HG03432 (cell line): ENCODE measurements around the gene SLC5A11.
"Not testable (repeated sequence)": the region's sequence is repeated elsewhere in the genome, so short reads cannot be mapped to it uniquely, and the experiment has no call there.

ENCODE experiments used
- ATAC-seq: cut with Tn5 transposase; IDR thresholded peaks from one replicate; pipeline ENCODE4 v1.9.1; 2021; ENCODE audit warnings: mild to moderate bottlenecking, moderate library complexity; ENCODE audit not compliant: unreplicated experiment

Gene SLC5A11

GRCh38 chr16:24834459-24835335 is 11.1 kb upstream of the SLC5A11 start:
- ATAC-seq: no peak

DNA sequence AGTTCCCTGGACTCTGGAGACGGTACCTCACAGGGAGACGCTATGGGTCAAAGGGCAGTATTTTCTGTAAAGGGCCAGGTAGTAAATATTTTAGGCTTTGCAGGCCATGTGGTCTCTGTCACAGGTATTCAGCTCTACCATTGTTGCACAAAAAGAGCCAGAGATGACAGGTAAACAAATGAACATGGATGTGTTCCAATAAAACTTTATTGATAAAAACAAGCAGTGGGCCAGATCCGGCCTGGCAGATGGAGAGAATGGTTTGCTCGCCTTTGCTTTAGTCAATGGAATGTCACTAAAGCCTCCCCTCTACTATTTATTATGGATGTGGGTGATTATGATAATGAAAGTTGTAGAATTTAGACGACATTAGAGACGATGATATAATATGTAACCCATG is 8.9 kb upstream of the SLC5A11 start:
- no peak for ATAC-seq

- no peak for ATAC-seq
Observed at GRCh38 chr16:24837969-24838368, 7.8 kb upstream of the SLC5A11 start.

- ATAC-seq: no peak
Observed at GRCh38 chr16:24838554-24839266, 7.1 kb upstream of the SLC5A11 start.

- ATAC-seq: no peak
Observed at GRCh38 chr16:24839347-24839972, 6.3 kb upstream of the SLC5A11 start.

DNA sequence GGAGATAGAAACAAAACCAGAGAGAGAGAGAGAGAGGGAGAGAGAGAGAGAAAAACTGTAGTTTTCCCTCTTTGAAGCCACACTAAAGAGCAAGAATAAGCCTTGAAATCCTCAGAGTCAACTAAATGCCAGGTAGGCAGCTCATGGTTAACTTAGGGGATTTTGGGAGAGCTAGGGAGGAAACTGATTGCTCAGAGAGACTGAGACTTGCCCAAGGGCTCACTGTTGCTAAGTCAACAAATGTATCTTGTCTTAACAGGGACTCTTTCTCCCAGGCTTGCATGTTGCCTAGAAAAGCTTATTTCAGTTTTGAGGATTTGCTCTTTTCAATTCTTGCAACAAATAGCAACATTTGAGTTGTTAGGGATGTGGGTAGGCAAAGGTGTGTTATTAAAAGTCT is 4.5 kb upstream of the SLC5A11 start:
- no peak for ATAC-seq

GRCh38 chr16:24844101-24845030 is 1.4 kb upstream of the SLC5A11 start:
- no peak for ATAC-seq

DNA sequence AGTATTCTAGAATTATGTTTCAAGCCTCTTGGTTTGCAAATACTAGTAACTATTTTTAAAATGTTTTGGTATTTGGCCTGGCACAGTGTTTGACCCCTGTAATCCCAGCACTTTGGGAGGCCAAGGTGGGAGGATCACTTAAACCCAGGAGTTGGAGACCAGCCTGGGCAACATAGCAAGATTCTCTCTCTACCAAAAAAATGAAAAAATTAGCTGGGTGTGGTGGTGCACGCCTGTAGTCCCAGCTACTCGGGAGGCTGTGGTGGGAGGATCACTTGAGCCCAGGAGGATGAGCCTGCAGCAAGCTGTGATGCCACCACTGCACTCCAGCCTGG is 765 bp upstream of the SLC5A11 start:
- not testable (repeated sequence) for ATAC-seq

DNA sequence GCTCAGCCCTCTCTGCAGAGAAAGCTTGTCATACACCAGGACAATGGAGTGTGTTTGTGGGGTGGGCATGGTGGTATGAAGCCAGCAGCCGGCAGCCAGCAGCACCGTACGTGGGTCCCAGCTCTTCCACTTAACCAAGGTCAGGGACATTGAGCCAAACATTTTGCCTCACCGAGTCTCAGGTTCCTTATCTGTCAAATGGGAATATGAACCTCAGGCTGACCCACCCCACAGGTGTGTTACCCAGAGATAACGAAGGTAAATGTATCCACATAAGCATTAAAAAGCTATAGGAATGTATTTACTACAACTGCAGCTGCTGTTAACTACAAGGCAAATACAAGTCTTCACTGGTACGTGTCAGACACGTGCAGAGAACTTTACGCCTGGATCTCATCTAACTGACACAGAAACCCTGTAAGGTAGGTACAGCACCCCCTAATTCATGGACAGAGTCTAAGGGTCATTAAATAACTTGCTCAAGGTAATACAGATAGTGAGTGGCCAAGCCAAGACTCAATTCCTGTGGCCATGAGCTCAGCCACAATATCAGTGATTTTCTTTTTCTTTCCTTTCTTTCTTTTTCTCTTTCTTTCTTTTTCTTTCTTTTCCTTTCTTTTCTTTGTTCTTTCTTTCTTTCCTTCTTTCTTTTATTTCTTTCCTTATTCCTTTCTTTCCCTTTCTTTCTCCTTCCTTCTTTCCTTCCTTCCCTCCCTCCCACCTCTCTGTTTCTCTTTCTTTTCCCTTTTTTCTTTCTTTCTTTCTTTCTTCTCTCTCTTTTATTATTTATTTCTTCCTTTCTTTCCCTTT is 990 bp downstream of the SLC5A11 start:
- no peak for ATAC-seq

DNA sequence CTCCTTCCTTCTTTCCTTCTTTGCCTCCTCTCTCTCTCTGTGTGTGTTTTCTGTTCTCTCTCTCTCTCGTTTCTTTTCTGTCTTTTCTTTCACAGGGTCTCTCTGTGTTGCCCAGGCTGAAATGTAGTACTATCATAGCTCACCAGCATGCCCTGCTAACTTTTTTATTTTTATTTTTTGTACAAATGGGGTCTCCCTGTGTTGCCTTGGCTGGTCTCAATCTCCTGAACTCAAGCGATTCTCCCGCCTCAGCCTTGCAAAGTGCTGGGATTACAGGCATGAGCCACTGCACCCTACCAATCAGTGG is 1.5 kb downstream of the SLC5A11 start:
- ATAC-seq: no peak

DNA sequence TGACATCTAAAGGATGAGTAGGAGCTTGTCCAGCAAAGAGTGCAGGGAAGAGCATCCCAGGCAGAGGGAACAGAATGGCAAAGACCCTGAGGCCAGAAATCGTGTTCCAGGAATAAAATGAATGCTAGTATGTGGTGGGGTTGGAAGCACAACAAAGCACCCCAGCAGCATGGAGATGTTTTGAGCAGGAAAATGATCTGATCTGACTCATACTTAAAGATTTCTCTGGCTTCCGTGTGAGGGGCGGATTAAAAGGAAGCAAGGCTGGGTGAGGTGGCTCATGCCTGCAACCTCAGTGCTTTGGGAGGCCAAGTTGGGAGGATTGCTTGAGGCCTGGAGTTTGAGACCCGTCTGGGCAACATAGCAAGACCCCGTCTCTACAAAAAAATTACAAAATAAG is 2.3 kb downstream of the SLC5A11 start:
- no peak for ATAC-seq

GRCh38 chr16:24849641-24850040 is 3.9 kb downstream of the SLC5A11 start:
- no peak for ATAC-seq

GRCh38 chr16:24850289-24850938 is 4.7 kb downstream of the SLC5A11 start:
- no peak for ATAC-seq

GRCh38 chr16:24851700-24852099 is 5.9 kb downstream of the SLC5A11 start:
- ATAC-seq: no peak

- ATAC-seq: no peak
Observed at GRCh38 chr16:24852281-24852721, 6.5 kb downstream of the SLC5A11 start.

- ATAC-seq: no peak
Observed at GRCh38 chr16:24853169-24853824, 7.5 kb downstream of the SLC5A11 start.

GRCh38 chr16:24853830-24854229 is 8.1 kb downstream of the SLC5A11 start:
- ATAC-seq: no peak

DNA sequence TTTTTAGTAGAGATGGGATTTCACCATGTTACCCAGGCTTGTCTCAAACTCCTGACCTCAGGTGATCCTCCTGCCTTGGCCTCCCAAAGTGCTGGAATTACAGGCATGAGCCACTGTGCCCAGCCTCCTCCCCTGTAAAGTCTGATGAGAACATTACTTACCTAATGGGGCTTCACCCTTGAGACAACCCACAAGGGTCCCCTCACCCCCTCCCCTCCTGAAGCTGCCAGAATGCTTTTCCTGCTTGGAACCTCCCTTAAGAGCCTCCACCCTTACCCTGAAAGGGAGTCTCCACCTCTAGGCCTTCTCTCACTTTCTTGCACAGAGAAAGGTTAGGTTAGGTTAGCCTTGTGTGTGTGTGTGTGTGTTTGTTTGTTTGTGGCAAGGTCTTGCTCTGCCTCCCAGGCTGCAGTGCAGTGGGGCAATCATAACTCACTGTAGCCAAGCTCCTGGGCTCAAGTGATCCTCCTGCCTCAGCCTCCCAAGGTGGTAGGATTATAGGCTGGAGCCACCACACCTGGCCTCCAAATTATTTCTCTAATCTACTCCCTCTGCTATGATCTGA is 8.9 kb downstream of the SLC5A11 start:
- ATAC-seq: no peak

GRCh38 chr16:24855678-24856077 is 9.9 kb downstream of the SLC5A11 start:
- ATAC-seq: no peak
